CD4-positive, alpha-beta memory T cell (primary cell): ENCODE measurements around the gene RAPGEF2. TPM values are rescaled to one million over a fixed set of nuclear protein-coding genes. Genes with fewer than 3 reads are reported as not detected.

Experiments
- CTCF ChIA-PET: fragments of 350-600 bp; sonication (Branson Sonifier 250); formaldehyde crosslinking; loops from one replicate; lab custom pipeline; 2021; ENCODE audit warnings: inconsistent platforms; ENCODE audit not compliant: partially characterized antibody; lab: Charles Lee
- POLR2A ChIA-PET: fragments of 350-600 bp; sonication (Branson Sonifier 250); formaldehyde crosslinking; loops from one replicate; lab custom pipeline; 2021; ENCODE audit not compliant: partially characterized antibody; lab: Charles Lee
- DNase-seq, 5 donors: peaks; one replicate each; pipeline versions ENCODE4 v3.0.0 to v3.0.0-alpha.2; 2020 to 2022; ENCODE audit warnings: mixed read lengths in 1 of 5
- H3K27ac ChIP-seq: one replicate; pipeline ENCODE4 v1.7.0; 2013; ENCODE audit warnings: low read depth, low read length
- H3K27me3 ChIP-seq: 2 replicates; pipeline ENCODE4 v1.7.0; 2013; ENCODE audit warnings: mild to moderate bottlenecking, low read length, moderate library complexity; ENCODE audit not compliant: insufficient read depth
- H3K36me3 ChIP-seq: 2 replicates; pipeline ENCODE4 v1.7.0; 2013; ENCODE audit warnings: mild to moderate bottlenecking, low read length, moderate library complexity; ENCODE audit not compliant: insufficient read depth
- H3K4me1 ChIP-seq: 2 replicates; pipeline ENCODE4 v1.7.0; 2013; ENCODE audit warnings: mild to moderate bottlenecking, low read length, moderate library complexity; ENCODE audit not compliant: insufficient read depth
- H3K4me3 ChIP-seq, 2 donors: one replicate each; pipeline ENCODE4 v1.7.0; 2013; ENCODE audit warnings: low read length in 2 of 2, mild to moderate bottlenecking in 1 of 2
- H3K9me3 ChIP-seq, 2 donors: one replicate each; pipeline ENCODE4 v1.7.0; 2013; ENCODE audit warnings: low read length in 2 of 2, control low read depth in 1 of 2; ENCODE audit not compliant: control insufficient read depth in 1 of 2
- H3K27ac Mint-ChIP-seq, 7 donors: one replicate each; pipeline ENCODE4 v1.8.0; 2020 to 2021; ENCODE audit warnings: mixed read lengths in 7 of 7, mild to moderate bottlenecking in 6 of 7, inconsistent platforms in 3 of 7, moderate library complexity in 3 of 7
- H3K27me3 Mint-ChIP-seq, 2 donors: one replicate each; pipeline ENCODE4 v1.8.0; 2020 to 2021; ENCODE audit warnings: mixed read lengths in 2 of 2
- H3K36me3 Mint-ChIP-seq, 2 donors: one replicate each; pipeline ENCODE4 v1.8.0; 2020 to 2021; ENCODE audit warnings: mixed read lengths in 2 of 2, inconsistent platforms in 1 of 2, mild to moderate bottlenecking in 1 of 2
- H3K4me1 Mint-ChIP-seq, 4 donors: one replicate each; pipeline ENCODE4 v1.8.0; 2020 to 2021; ENCODE audit warnings: mixed read lengths in 4 of 4, mild to moderate bottlenecking in 1 of 4
- H3K4me3 Mint-ChIP-seq, 8 donors: one replicate each; pipeline ENCODE4 v1.8.0; 2020 to 2021; ENCODE audit warnings: mixed read lengths in 8 of 8, mild to moderate bottlenecking in 7 of 8, moderate library complexity in 6 of 8, inconsistent platforms in 3 of 8
- H3K9me3 Mint-ChIP-seq, 8 donors: one replicate each; pipeline ENCODE4 v1.8.0; 2020 to 2021; ENCODE audit warnings: mixed read lengths in 8 of 8, mild to moderate bottlenecking in 5 of 8, inconsistent platforms in 3 of 8, moderate library complexity in 1 of 8
- intact Hi-C: fragments of 100-400 bp; cut with micrococcal nuclease; formaldehyde crosslinking; loops from one replicate; pipeline ENCODE4 v1.15.1; 2023
- polyA plus RNA-seq, 2 donors: library from polyadenylated mRNA; unstranded; fragments of 300-500 nt; fragmentation: Illumina TruSeq; gene quantifications; one replicate each; pipeline ENCODE4 v1.2.3, GENCODE V29; 2021
- total RNA-seq, 2 experiments: library from RNA; stranded (reverse); gene quantifications; one replicate each; pipeline ENCODE4 v1.2.3, GENCODE V29; 2021

The RAPGEF2 gene
- total and polyA plus RNA-seq, 4 experiments from 2014 or later: 0.69 to 27.9 (median 12.1) TPM

GRCh38 chr4:159144112-159144694 lies 41.3 kb downstream of the RAPGEF2 start:
- Mint-ChIP-seq H3K4me3 (no peak overlapping the region), H3K9me3 (peaks cover 0 to 3% (median 0%) of the 10 kb centered on the region in 8 donors), H3K27me3 (no peaks in the 10 kb centered on the region), H3K27ac (no peak overlapping the region), H3K4me1 (peaks cover 5 to 16% (median 14%) of the 10 kb centered on the region in 4 donors), H3K36me3 (no peaks in the 10 kb centered on the region)
- intact Hi-C loops: no loop called here
- CTCF ChIA-PET: no interaction called here
- H3K27me3 ChIP-seq: no peaks in the 10 kb centered on the region
- no peak overlapping the region for H3K4me3 ChIP-seq
- H3K9me3 ChIP-seq: no peaks in the 10 kb centered on the region
- POLR2A ChIA-PET: no interaction called here
- H3K36me3 ChIP-seq: no peaks in the 10 kb centered on the region
- DNase-seq: no peak
- no peak overlapping the region for H3K27ac ChIP-seq
- H3K4me1 ChIP-seq: peaks cover 16% of the 10 kb centered on the region

GRCh38 chr4:159145318-159145991 lies 42.6 kb downstream of the RAPGEF2 start:
- Histone ChIP-seq H3K36me3 (no peaks in the 10 kb centered on the region), H3K27ac (no peak overlapping the region), H3K9me3 (no peaks in the 10 kb centered on the region), H3K27me3 (no peaks in the 10 kb centered on the region), H3K4me1 (peaks cover 16% of the 10 kb centered on the region), H3K4me3 (no peak overlapping the region)
- peaks cover 5 to 19% (median 15%) of the 10 kb centered on the region in 4 donors for H3K4me1 Mint-ChIP-seq
- H3K4me3 Mint-ChIP-seq: no peak overlapping the region
- H3K9me3 Mint-ChIP-seq: peaks cover 0 to 3% (median 0%) of the 10 kb centered on the region in 8 donors
- DNase-seq: no peak
- ChIA-PET CTCF (no interaction called here), POLR2A (no interaction called here)
- no peak overlapping the region for H3K27ac Mint-ChIP-seq
- H3K36me3 Mint-ChIP-seq: no peaks in the 10 kb centered on the region
- H3K27me3 Mint-ChIP-seq: no peaks in the 10 kb centered on the region
- intact Hi-C loops: no loop called here

- Mint-ChIP-seq H3K36me3 (no peaks in the 10 kb centered on the region), H3K27ac (no peak overlapping the region), H3K4me3 (no peak overlapping the region), H3K27me3 (no peaks in the 10 kb centered on the region), H3K4me1 (peaks cover 5 to 20% (median 16%) of the 10 kb centered on the region in 4 donors), H3K9me3 (peaks cover 0 to 3% (median 0%) of the 10 kb centered on the region in 8 donors)
- no peak overlapping the region for H3K27ac ChIP-seq
- DNase-seq: no peak
- ChIA-PET POLR2A (no interaction called here), CTCF (no interaction called here)
- H3K36me3 ChIP-seq: no peaks in the 10 kb centered on the region
- peaks cover 16% of the 10 kb centered on the region for H3K4me1 ChIP-seq
- no peaks in the 10 kb centered on the region for H3K9me3 ChIP-seq
- H3K4me3 ChIP-seq: no peak overlapping the region
- intact Hi-C loops: no loop called here
- H3K27me3 ChIP-seq: no peaks in the 10 kb centered on the region
These were observed 43.1 kb downstream of the RAPGEF2 start for GRCh38 chr4:159145992-159146330.

- H3K36me3 Mint-ChIP-seq: no peaks in the 10 kb centered on the region
- no peak for DNase-seq
- CTCF ChIA-PET: no interaction called here
- H3K27ac Mint-ChIP-seq: peak overlapping the region in 1 of 7 donors; percentile 73
- H3K27me3 ChIP-seq: no peaks in the 10 kb centered on the region
- peaks cover 16% of the 10 kb centered on the region for H3K4me1 ChIP-seq
- no peak overlapping the region for H3K4me3 Mint-ChIP-seq
- H3K36me3 ChIP-seq: no peaks in the 10 kb centered on the region
- intact Hi-C loops: no loop called here
- no peaks in the 10 kb centered on the region for H3K9me3 ChIP-seq
- no peak overlapping the region for H3K27ac ChIP-seq
- no peaks in the 10 kb centered on the region for H3K27me3 Mint-ChIP-seq
- H3K9me3 Mint-ChIP-seq: peaks cover 0 to 3% (median 0%) of the 10 kb centered on the region in 8 donors
- POLR2A ChIA-PET: no interaction called here
- no peak overlapping the region for H3K4me3 ChIP-seq
- peaks cover 5 to 22% (median 16%) of the 10 kb centered on the region in 4 donors for H3K4me1 Mint-ChIP-seq
These were observed 43.6 kb downstream of the RAPGEF2 start for GRCh38 chr4:159146488-159146887.

GRCh38 chr4:159148441-159148840 lies 45.6 kb downstream of the RAPGEF2 start:
- DNase-seq: no peak
- Histone ChIP-seq H3K4me1 (peaks cover 16% of the 10 kb centered on the region), H3K9me3 (no peaks in the 10 kb centered on the region), H3K36me3 (no peaks in the 10 kb centered on the region), H3K4me3 (no peak overlapping the region), H3K27me3 (no peaks in the 10 kb centered on the region), H3K27ac (no peak overlapping the region)
- Mint-ChIP-seq H3K4me1 (peaks cover 5 to 25% (median 17%) of the 10 kb centered on the region in 4 donors), H3K4me3 (no peak overlapping the region), H3K36me3 (no peaks in the 10 kb centered on the region), H3K27me3 (no peaks in the 10 kb centered on the region), H3K27ac (no peak overlapping the region), H3K9me3 (peaks cover 0 to 3% (median 0%) of the 10 kb centered on the region in 8 donors)
- ChIA-PET CTCF (interaction anchor here (1.6 kb wide), 1 partner anchor 14 kb away, joined by 4 read pairs; no protein-coding TSS in a partner anchor), POLR2A (no interaction called here)
- intact Hi-C loops: no loop called here

GRCh38 chr4:159149666-159150065 lies 46.8 kb downstream of the RAPGEF2 start:
- intact Hi-C loops: no loop called here
- H3K27me3 Mint-ChIP-seq: no peaks in the 10 kb centered on the region
- Histone ChIP-seq H3K36me3 (no peaks in the 10 kb centered on the region), H3K4me3 (no peak overlapping the region), H3K27ac (no peak overlapping the region), H3K27me3 (no peaks in the 10 kb centered on the region), H3K9me3 (no peaks in the 10 kb centered on the region), H3K4me1 (peaks cover 14% of the 10 kb centered on the region)
- H3K27ac Mint-ChIP-seq: no peak overlapping the region
- H3K9me3 Mint-ChIP-seq: peaks cover 0 to 3% (median 0%) of the 10 kb centered on the region in 8 donors
- ChIA-PET POLR2A (no interaction called here), CTCF (no interaction called here)
- no peak for DNase-seq
- no peak overlapping the region for H3K4me3 Mint-ChIP-seq
- no peaks in the 10 kb centered on the region for H3K36me3 Mint-ChIP-seq
- peaks cover 3 to 25% (median 15%) of the 10 kb centered on the region in 4 donors for H3K4me1 Mint-ChIP-seq

GRCh38 chr4:159150396-159150795 lies 47.5 kb downstream of the RAPGEF2 start:
- CTCF ChIA-PET: interaction anchor here (0.7 kb wide), 1 partner anchor 53 kb away, joined by 3 read pairs; no protein-coding TSS in a partner anchor

More at GRCh38 chr4:159150396-159150795, 47.5 kb downstream of the RAPGEF2 start:
- peaks cover 11 to 28% (median 19%) of the 10 kb centered on the region in 4 donors for H3K4me1 Mint-ChIP-seq
- Histone ChIP-seq H3K4me1 (peaks cover 10% of the 10 kb centered on the region), H3K4me3 (no peak overlapping the region), H3K9me3 (no peaks in the 10 kb centered on the region), H3K27me3 (no peaks in the 10 kb centered on the region), H3K27ac (no peak overlapping the region), H3K36me3 (no peaks in the 10 kb centered on the region)
- POLR2A ChIA-PET: no interaction called here
- intact Hi-C loops: no loop called here
- H3K36me3 Mint-ChIP-seq: no peaks in the 10 kb centered on the region
- H3K9me3 Mint-ChIP-seq: peaks cover 0 to 3% (median 0%) of the 10 kb centered on the region in 8 donors
- peak overlapping the region in 1 of 7 donors; percentile 50 for H3K27ac Mint-ChIP-seq
- DNase-seq: no peak
- no peaks in the 10 kb centered on the region for H3K27me3 Mint-ChIP-seq
- no peak overlapping the region for H3K4me3 Mint-ChIP-seq
